GM23338 (cell line): Measurements from ENCODE around the gene KAZN. TPM values are rescaled to one million over a fixed set of nuclear protein-coding genes. Genes with fewer than 3 reads are reported as not detected.

Experiments used
- ATAC-seq: fragments of 200-7000 bp; cut with Tn5 transposase; 3 replicates; pipeline ENCODE4 v1.9.1; 2020
- DNase-seq: peaks from one replicate; pipeline ENCODE4 v3.0.0-alpha.2; 2015; ENCODE audit warnings: low spot score
- H2AFZ ChIP-seq: fragments of 200-600 bp; sonication (generic); 2 replicates; pipeline ENCODE4 v1.8.0; 2016; ENCODE audit warnings: antibody characterized with exemption, mild to moderate bottlenecking, moderate library complexity
- H3F3A ChIP-seq: fragments of 200-600 bp; sonication (generic); replicated peaks from 2 replicates; pipeline ENCODE4 v1.8.0; 2017; ENCODE audit warnings: antibody characterized with exemption, mixed run types, low read depth
- H3K27ac ChIP-seq: fragments of 200-600 bp; sonication (generic); 2 replicates; pipeline ENCODE4 v1.6.1; 2016; ENCODE audit warnings: low read depth
- H3K27me3 ChIP-seq: fragments of 200-600 bp; sonication (generic); 2 replicates; pipeline ENCODE4 v1.8.0; 2016; ENCODE audit warnings: mild to moderate bottlenecking, mixed run types, moderate library complexity; ENCODE audit not compliant: insufficient read depth
- H3K36me3 ChIP-seq: fragments of 200-600 bp; sonication (generic); 2 replicates; pipeline ENCODE4 v1.8.0; 2016; ENCODE audit warnings: mild to moderate bottlenecking; ENCODE audit not compliant: insufficient read depth
- H3K4me1 ChIP-seq: fragments of 200-600 bp; sonication (generic); 2 replicates; pipeline ENCODE4 v1.8.0; 2016; ENCODE audit warnings: mild to moderate bottlenecking, moderate library complexity; ENCODE audit not compliant: insufficient read depth
- H3K4me2 ChIP-seq: fragments of 200-600 bp; sonication (generic); 2 replicates; pipeline ENCODE4 v1.7.1; 2017; ENCODE audit warnings: mixed run types
- H3K4me3 ChIP-seq: fragments of 200-600 bp; sonication (generic); 2 replicates; pipeline ENCODE4 v1.6.1; 2016; ENCODE audit warnings: mixed run types
- H3K79me2 ChIP-seq: fragments of 200-600 bp; sonication (generic); replicated peaks from 2 replicates; pipeline ENCODE4 v1.8.0; 2017; ENCODE audit warnings: mild to moderate bottlenecking; ENCODE audit not compliant: insufficient read depth
- H3K9me2 ChIP-seq: fragments of 200-600 bp; sonication (generic); 2 replicates; pipeline ENCODE4 v1.8.0; 2017; ENCODE audit not compliant: insufficient read depth
- H4K20me1 ChIP-seq: fragments of 200-600 bp; sonication (generic); replicated peaks from 2 replicates; pipeline ENCODE4 v1.8.0; 2017; ENCODE audit warnings: mild to moderate bottlenecking; ENCODE audit not compliant: insufficient read depth
- H3K27ac Mint-ChIP-seq: 2 replicates; pipeline ENCODE4 v1.8.0; 2020; ENCODE audit warnings: inconsistent platforms, mild to moderate bottlenecking, moderate library complexity, mixed read lengths
- H3K27me3 Mint-ChIP-seq: 3 replicates; pipeline ENCODE4 v1.8.0; 2022; ENCODE audit warnings: low read depth, mild to moderate bottlenecking, moderate library complexity, mixed read lengths, inconsistent platforms; ENCODE audit not compliant: insufficient read depth, poor library complexity
- H3K36me3 Mint-ChIP-seq: 3 replicates; pipeline ENCODE4 v1.8.0; 2021; ENCODE audit warnings: low read depth, mild to moderate bottlenecking, inconsistent platforms, moderate library complexity, mixed read lengths
- H3K4me1 Mint-ChIP-seq: 3 replicates; pipeline ENCODE4 v1.8.0; 2020; ENCODE audit warnings: mild to moderate bottlenecking, inconsistent platforms, mixed read lengths
- H3K4me3 Mint-ChIP-seq: 3 replicates; pipeline ENCODE4 v1.8.0; 2021; ENCODE audit warnings: moderate library complexity, mild to moderate bottlenecking, inconsistent platforms, mixed read lengths
- H3K9me3 Mint-ChIP-seq: 3 replicates; pipeline ENCODE4 v1.8.0; 2020; ENCODE audit warnings: moderate library complexity, mild to moderate bottlenecking, inconsistent platforms, mixed read lengths
- CREB1 ChIP-seq: fragments of 250-450 bp; sonication (Bioruptor Pico); IDR thresholded peaks from 2 replicates; pipeline ENCODE4 v1.5.0; 2020; ENCODE audit warnings: low read depth, mild to moderate bottlenecking, moderate library complexity
- ETS1 ChIP-seq: IDR thresholded peaks from 2 replicates; pipeline ENCODE4 v1.6.1; 2016; ENCODE audit warnings: antibody characterized with exemption
- EZH2phosphoT487 ChIP-seq: fragments of 200-600 bp; sonication (generic); IDR thresholded peaks from one replicate; pipeline ENCODE4 v1.8.1; 2018; ENCODE audit warnings: antibody characterized with exemption; ENCODE audit not compliant: unreplicated experiment
- JUNB ChIP-seq: IDR thresholded peaks from one replicate; pipeline ENCODE4 v1.6.1; 2016; ENCODE audit warnings: antibody characterized with exemption; ENCODE audit not compliant: unreplicated experiment
- NANOG ChIP-seq: IDR thresholded peaks from 2 replicates; pipeline ENCODE4 v1.6.1; 2016; ENCODE audit warnings: antibody characterized with exemption, borderline replicate concordance
- STAT1 ChIP-seq: IDR thresholded peaks from one replicate; pipeline ENCODE4 v1.6.1; 2016; ENCODE audit warnings: antibody characterized with exemption; ENCODE audit not compliant: unreplicated experiment
- ZNF331 ChIP-seq: fragments of 250-450 bp; sonication (Bioruptor Pico); IDR thresholded peaks from 2 replicates; pipeline ENCODE4 v1.5.0; 2020; ENCODE audit warnings: low read depth, mild to moderate bottlenecking, moderate library complexity
- polyA plus RNA-seq: library from polyadenylated mRNA; unstranded; fragments of >200 nt; fragmentation: Nextera tagmentation; extraction: Ambion mirVana; gene quantifications from 2 replicates; pipeline ENCODE4 v1.2.1, GENCODE V29; 2016
- total RNA-seq: library from RNA; depleted of rRNA; stranded (reverse); fragments of >200 nt; shearing (Covaris generic); gene quantifications from 2 replicates; pipeline ENCODE4 v1.2.3, GENCODE V29; 2014
- TF ChIP-seq, protein P1 (sequence below): IDR thresholded peaks from one replicate; pipeline ENCODE4 v1.6.1; 2018; ENCODE audit warnings: antibody characterized with exemption; ENCODE audit not compliant: unreplicated experiment
- TF ChIP-seq, protein P2 (sequence below): fragments of 250-450 bp; sonication (Bioruptor Pico); IDR thresholded peaks from 2 replicates; pipeline ENCODE4 v1.5.0; 2020; ENCODE audit warnings: mild to moderate bottlenecking, moderate library complexity
- TF ChIP-seq, protein P3 (sequence below), 2 experiments: fragments of 200-600 bp in 1 of 2; sonication (generic) in 1 of 2; conservative IDR thresholded peaks; 2 replicates each; pipeline versions ENCODE4 v1.5.1 to v1.6.1; 2016 to 2017; ENCODE audit warnings: antibody characterized with exemption in 2 of 2, low read depth in 2 of 2, mild to moderate bottlenecking in 2 of 2, moderate library complexity in 1 of 2

The KAZN gene
- total and polyA plus RNA-seq, 2 experiments from 2014 or later = 9.9 to 15.0 TPM

DNA sequence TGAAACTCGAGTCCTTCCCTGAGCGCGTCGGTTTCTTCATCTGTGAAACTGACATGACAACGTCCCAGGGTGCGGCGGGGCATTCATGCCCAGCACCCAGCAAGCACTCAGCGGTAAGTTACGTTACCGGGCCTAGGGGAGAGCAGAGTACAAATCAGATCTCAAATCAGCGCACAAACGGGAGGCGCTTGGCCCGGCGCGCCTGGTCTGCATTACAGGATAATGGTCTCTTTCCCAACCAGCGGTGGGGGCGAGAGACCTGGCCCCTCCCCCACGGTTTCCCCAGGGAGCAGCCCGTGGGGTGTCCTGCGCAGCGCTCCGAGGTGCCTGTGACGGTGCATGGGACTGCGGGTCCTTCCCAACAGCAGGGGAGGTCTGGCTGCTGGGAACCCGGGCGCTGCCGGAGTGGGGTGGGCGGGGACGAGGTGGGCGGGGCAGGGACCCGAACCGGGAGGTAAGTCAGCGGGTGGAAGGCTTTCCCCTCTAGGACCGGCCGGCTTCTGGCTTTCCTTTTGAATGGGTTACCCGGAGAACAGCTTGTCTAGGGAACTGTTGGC, 556.1 kb downstream of the KAZN start:
- Mint-ChIP-seq H3K4me3 (peak overlapping the region; percentile 77), H3K27ac (no peak overlapping the region), H3K4me1 (peaks cover 53% of the 10 kb centered on the region), H3K9me3 (no peaks in the 10 kb centered on the region), H3K27me3 (peaks cover 31% of the 10 kb centered on the region), H3K36me3 (no peaks in the 10 kb centered on the region)
- Histone ChIP-seq H3K4me3 (peak overlapping the region; percentile 87), H3K9me2 (no peaks in the 10 kb centered on the region), H3K4me1 (peaks cover 5% of the 10 kb centered on the region; the same call in 1 of the 2 replicates), H3K79me2 (peaks cover 12% of the 10 kb centered on the region), H3K27me3 (peaks cover 35% of the 10 kb centered on the region), H4K20me1 (peaks cover 10% of the 10 kb centered on the region), H2AFZ (no peak overlapping the region), H3F3A (no peaks in the 10 kb centered on the region), H3K27ac (no peak overlapping the region), H3K36me3 (no peaks in the 10 kb centered on the region), H3K4me2 (peak overlapping the region; percentile 92)
- TF ChIP-seq, protein P1, sequence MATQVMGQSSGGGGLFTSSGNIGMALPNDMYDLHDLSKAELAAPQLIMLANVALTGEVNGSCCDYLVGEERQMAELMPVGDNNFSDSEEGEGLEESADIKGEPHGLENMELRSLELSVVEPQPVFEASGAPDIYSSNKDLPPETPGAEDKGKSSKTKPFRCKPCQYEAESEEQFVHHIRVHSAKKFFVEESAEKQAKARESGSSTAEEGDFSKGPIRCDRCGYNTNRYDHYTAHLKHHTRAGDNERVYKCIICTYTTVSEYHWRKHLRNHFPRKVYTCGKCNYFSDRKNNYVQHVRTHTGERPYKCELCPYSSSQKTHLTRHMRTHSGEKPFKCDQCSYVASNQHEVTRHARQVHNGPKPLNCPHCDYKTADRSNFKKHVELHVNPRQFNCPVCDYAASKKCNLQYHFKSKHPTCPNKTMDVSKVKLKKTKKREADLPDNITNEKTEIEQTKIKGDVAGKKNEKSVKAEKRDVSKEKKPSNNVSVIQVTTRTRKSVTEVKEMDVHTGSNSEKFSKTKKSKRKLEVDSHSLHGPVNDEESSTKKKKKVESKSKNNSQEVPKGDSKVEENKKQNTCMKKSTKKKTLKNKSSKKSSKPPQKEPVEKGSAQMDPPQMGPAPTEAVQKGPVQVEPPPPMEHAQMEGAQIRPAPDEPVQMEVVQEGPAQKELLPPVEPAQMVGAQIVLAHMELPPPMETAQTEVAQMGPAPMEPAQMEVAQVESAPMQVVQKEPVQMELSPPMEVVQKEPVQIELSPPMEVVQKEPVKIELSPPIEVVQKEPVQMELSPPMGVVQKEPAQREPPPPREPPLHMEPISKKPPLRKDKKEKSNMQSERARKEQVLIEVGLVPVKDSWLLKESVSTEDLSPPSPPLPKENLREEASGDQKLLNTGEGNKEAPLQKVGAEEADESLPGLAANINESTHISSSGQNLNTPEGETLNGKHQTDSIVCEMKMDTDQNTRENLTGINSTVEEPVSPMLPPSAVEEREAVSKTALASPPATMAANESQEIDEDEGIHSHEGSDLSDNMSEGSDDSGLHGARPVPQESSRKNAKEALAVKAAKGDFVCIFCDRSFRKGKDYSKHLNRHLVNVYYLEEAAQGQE = no peak
- TF ChIP-seq, protein P2, sequence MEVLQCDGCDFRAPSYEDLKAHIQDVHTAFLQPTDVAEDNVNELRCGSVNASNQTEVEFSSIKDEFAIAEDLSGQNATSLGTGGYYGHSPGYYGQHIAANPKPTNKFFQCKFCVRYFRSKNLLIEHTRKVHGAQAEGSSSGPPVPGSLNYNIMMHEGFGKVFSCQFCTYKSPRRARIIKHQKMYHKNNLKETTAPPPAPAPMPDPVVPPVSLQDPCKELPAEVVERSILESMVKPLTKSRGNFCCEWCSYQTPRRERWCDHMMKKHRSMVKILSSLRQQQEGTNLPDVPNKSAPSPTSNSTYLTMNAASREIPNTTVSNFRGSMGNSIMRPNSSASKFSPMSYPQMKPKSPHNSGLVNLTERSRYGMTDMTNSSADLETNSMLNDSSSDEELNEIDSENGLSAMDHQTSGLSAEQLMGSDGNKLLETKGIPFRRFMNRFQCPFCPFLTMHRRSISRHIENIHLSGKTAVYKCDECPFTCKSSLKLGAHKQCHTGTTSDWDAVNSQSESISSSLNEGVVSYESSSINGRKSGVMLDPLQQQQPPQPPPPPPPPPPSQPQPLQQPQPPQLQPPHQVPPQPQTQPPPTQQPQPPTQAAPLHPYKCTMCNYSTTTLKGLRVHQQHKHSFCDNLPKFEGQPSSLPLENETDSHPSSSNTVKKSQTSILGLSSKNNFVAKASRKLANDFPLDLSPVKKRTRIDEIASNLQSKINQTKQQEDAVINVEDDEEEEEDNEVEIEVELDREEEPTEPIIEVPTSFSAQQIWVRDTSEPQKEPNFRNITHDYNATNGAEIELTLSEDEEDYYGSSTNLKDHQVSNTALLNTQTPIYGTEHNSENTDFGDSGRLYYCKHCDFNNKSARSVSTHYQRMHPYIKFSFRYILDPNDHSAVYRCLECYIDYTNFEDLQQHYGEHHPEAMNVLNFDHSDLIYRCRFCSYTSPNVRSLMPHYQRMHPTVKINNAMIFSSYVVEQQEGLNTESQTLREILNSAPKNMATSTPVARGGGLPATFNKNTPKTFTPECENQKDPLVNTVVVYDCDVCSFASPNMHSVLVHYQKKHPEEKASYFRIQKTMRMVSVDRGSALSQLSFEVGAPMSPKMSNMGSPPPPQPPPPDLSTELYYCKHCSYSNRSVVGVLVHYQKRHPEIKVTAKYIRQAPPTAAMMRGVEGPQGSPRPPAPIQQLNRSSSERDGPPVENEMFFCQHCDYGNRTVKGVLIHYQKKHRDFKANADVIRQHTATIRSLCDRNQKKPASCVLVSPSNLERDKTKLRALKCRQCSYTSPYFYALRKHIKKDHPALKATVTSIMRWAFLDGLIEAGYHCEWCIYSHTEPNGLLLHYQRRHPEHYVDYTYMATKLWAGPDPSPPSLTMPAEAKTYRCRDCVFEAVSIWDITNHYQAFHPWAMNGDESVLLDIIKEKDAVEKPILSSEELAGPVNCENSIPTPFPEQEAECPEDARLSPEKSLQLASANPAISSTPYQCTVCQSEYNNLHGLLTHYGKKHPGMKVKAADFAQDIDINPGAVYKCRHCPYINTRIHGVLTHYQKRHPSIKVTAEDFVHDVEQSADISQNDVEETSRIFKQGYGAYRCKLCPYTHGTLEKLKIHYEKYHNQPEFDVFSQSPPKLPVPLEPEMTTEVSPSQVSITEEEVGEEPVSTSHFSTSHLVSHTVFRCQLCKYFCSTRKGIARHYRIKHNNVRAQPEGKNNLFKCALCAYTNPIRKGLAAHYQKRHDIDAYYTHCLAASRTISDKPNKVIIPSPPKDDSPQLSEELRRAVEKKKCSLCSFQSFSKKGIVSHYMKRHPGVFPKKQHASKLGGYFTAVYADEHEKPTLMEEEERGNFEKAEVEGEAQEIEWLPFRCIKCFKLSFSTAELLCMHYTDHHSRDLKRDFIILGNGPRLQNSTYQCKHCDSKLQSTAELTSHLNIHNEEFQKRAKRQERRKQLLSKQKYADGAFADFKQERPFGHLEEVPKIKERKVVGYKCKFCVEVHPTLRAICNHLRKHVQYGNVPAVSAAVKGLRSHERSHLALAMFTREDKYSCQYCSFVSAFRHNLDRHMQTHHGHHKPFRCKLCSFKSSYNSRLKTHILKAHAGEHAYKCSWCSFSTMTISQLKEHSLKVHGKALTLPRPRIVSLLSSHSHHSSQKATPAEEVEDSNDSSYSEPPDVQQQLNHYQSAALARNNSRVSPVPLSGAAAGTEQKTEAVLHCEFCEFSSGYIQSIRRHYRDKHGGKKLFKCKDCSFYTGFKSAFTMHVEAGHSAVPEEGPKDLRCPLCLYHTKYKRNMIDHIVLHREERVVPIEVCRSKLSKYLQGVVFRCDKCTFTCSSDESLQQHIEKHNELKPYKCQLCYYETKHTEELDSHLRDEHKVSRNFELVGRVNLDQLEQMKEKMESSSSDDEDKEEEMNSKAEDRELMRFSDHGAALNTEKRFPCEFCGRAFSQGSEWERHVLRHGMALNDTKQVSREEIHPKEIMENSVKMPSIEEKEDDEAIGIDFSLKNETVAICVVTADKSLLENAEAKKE (CRISPR knock-in tag) = no peak
- TF ChIP-seq ZNF331 (no peak), CREB1 (no peak), NANOG (no peak), EZH2phosphoT487 (no peak), JUNB (no peak), ETS1 (no peak), STAT1 (no peak)
- TF ChIP-seq, protein P3, sequence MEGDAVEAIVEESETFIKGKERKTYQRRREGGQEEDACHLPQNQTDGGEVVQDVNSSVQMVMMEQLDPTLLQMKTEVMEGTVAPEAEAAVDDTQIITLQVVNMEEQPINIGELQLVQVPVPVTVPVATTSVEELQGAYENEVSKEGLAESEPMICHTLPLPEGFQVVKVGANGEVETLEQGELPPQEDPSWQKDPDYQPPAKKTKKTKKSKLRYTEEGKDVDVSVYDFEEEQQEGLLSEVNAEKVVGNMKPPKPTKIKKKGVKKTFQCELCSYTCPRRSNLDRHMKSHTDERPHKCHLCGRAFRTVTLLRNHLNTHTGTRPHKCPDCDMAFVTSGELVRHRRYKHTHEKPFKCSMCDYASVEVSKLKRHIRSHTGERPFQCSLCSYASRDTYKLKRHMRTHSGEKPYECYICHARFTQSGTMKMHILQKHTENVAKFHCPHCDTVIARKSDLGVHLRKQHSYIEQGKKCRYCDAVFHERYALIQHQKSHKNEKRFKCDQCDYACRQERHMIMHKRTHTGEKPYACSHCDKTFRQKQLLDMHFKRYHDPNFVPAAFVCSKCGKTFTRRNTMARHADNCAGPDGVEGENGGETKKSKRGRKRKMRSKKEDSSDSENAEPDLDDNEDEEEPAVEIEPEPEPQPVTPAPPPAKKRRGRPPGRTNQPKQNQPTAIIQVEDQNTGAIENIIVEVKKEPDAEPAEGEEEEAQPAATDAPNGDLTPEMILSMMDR (conservative IDR thresholded peaks at IDR 0.05; ENCODE audit: low read depth in 2 of 2) = no peak
- ATAC-seq = peak; percentile 19
- DNase-seq = peak; percentile 80
